HAP-1 (cell line): ENCODE data around the gene NIFK.
A peak's percentile ranks its signal among the peaks of the same experiment; 100 is the strongest.

ENCODE experiments used
- DNase-seq, 2 experiments: peaks; one replicate each; pipeline ENCODE4 v3.0.0-alpha.2; 2016 to 2020; ENCODE audit warnings: low spot score in 2 of 2
- H3K27me3 ChIP-seq: fragments of 250-450 bp; sonication (Bioruptor Pico); 2 replicates; pipeline ENCODE4 v1.5.1; 2020; ENCODE audit warnings: low read depth, mild to moderate bottlenecking, moderate library complexity
- H3K36me3 ChIP-seq: fragments of 250-450 bp; sonication (Bioruptor Pico); replicated peaks from 2 replicates; pipeline ENCODE4 v1.5.1; 2020; ENCODE audit warnings: mild to moderate bottlenecking
- H3K4me1 ChIP-seq: fragments of 250-450 bp; sonication (Bioruptor Pico); 2 replicates; pipeline ENCODE4 v1.5.1; 2020; ENCODE audit warnings: mild to moderate bottlenecking
- H3K4me3 ChIP-seq: fragments of 250-450 bp; sonication (Bioruptor Pico); 2 replicates; pipeline ENCODE4 v1.5.1; 2020; ENCODE audit warnings: mild to moderate bottlenecking, moderate library complexity
- H3K9me3 ChIP-seq: fragments of 250-450 bp; sonication (Bioruptor Pico); 2 replicates; pipeline ENCODE4 v1.5.1; 2020; ENCODE audit warnings: mild to moderate bottlenecking, moderate library complexity
- in situ Hi-C: fragments of 300-500 bp; cut with MboI; formaldehyde crosslinking; loops from 3 replicates; pipeline ENCODE4 v1.14.3; 2020; ENCODE audit warnings: low sequenced_read_pairs, inconsistent platforms, mixed read lengths

The NIFK gene

DNA sequence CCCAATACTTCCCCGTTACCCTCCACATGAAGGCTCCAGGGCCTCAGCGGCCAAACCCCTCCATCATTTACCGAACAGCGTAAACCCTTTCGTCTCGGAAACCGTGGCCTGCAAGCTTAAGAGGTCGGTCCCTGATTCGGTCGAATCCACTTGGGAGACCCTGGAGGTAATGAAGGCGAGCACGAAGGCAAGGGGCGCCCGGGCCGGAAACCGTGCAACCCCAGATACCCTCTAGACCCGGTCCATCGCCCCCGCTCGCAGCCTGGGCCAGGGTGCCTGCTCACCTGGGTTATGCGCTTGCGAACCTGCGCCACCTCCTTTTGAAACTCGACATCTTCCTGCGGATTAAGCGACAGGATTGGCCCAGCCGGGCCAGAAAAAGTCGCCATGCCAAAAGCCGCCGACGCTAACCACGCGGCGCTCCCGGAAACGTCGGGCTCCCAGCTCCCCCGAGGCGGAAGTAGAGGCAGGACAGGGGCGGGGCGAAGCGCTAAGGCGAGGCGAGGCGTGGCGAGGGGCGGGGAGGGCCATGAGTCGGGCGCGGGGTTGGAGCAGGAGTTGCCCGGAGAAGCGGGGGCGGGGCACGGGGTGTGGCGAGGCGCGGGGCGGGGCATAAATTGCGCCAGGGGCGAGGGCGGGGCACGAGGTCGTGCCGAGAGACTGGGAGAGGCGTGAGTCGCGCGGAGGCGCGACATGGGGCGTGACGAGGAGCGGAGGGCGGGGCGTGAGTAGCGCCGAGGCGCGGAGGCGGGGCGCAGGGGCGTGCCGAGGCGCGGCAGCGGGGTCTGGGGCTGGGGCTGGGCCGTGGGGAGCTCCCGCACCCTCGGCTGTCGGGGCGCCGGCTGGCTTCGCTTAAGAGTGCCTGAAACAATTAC is at the start of gene NIFK:
NIFK (minus strand) TSS at position 414 of the 875 bp plus-strand sequence; CDS start at position 389, 25 bp downstream.
- in situ Hi-C loops, result no loop called here
- peaks cover 10% of the 10 kb centered on the region for H3K4me1 ChIP-seq
- H3K27me3 ChIP-seq, result no peaks in the 10 kb centered on the region
- peak within 1 kb of the TSS; percentile 82 for H3K4me3 ChIP-seq
- H3K36me3 ChIP-seq, result peaks cover 38% of the 10 kb centered on the region
- peak; percentile 92 to 100 for DNase-seq
- no peaks in the 10 kb centered on the region for H3K9me3 ChIP-seq

DNA sequence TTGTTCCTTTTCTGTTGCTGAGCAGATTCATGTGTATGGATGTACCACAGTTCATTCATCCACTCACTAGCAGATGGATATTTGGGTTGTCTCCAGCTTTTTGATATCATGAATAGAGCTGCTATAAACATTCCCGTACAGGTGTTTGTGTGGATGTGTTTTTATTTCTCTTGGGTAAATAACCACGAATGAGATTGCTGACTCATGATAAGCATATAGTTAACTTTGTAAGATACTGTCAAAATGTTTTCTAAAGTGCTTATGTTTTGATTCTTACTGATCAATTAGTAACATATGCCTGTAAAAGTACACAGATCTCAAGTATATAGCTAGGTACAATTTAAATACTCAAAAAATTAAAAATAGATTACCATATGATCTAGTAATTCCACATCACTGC is 46.5 kb upstream of the NIFK start:
- Histone ChIP-seq H3K27me3 (peaks cover 19% of the 10 kb centered on the region), H3K36me3 (no peaks in the 10 kb centered on the region), H3K9me3 (no peaks in the 10 kb centered on the region), H3K4me3 (no peak overlapping the region), H3K4me1 (no peaks in the 10 kb centered on the region)
- no peak for DNase-seq
- in situ Hi-C loops, result no loop called here

DNA sequence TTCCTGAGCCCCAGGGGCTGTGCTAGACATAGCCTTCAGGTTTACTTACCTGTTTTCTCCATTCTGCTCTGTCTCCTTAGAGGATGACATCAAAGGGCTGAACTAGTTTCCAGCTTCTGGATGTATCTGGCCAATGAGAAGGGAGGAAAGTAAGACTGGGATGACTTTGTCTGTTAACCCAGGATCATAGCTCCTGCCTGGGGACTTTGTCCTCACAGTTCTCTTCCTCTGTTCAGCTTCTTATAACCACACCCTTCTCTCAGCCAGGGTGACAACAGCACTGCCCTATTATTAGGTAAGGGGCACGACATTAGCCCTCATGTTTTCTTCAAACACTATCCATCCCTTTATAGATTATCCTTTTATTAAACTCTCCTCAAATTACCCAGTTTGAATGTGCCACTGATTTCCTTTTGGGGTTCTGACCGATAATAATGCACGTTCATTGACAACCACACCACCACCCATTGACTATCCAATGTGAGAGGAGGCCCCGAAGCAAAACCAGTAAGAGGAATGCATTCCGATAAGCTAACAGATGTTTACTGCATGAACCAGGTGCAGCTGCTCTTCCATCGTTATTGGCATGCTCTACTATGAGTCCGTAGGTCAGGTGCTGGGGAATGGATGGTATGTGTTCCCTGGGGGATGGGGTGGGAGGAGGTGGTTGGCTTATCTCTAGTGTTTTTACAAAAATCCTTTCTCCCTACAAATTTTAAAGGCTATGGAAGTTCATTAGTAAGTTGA is 42.2 kb upstream of the NIFK start:
- Histone ChIP-seq H3K36me3 (no peaks in the 10 kb centered on the region), H3K9me3 (no peaks in the 10 kb centered on the region), H3K27me3 (peaks cover 11% of the 10 kb centered on the region), H3K4me3 (no peak overlapping the region), H3K4me1 (no peaks in the 10 kb centered on the region; the same call in 1 of the 2 replicates)
- in situ Hi-C loops, result no loop called here
- no peak for DNase-seq

DNA sequence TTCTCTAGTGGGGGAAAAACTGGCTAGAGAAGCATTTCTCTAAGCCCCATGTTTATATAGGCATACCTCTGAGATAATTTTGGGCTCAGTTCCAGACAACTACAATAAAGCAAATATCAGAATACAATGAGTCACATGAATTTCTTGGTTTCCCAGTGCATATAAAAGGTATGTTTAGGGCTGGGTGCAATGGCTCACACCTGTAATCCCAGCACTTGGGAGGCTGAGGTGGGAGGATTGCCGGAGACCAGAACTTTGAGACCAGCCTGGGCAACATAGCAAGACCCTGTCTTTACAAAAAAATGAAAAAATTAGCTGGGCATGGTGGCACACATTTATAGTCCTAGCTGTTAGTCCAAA is 41.0 kb upstream of the NIFK start:
- peaks cover 4% of the 10 kb centered on the region; the same call in 1 of the 2 replicates for H3K27me3 ChIP-seq
- H3K4me1 ChIP-seq, result no peaks in the 10 kb centered on the region; the same call in 1 of the 2 replicates
- in situ Hi-C loops, result no loop called here
- no peak overlapping the region for H3K4me3 ChIP-seq
- DNase-seq, result no peak
- no peaks in the 10 kb centered on the region for H3K36me3 ChIP-seq
- H3K9me3 ChIP-seq, result no peaks in the 10 kb centered on the region

DNA sequence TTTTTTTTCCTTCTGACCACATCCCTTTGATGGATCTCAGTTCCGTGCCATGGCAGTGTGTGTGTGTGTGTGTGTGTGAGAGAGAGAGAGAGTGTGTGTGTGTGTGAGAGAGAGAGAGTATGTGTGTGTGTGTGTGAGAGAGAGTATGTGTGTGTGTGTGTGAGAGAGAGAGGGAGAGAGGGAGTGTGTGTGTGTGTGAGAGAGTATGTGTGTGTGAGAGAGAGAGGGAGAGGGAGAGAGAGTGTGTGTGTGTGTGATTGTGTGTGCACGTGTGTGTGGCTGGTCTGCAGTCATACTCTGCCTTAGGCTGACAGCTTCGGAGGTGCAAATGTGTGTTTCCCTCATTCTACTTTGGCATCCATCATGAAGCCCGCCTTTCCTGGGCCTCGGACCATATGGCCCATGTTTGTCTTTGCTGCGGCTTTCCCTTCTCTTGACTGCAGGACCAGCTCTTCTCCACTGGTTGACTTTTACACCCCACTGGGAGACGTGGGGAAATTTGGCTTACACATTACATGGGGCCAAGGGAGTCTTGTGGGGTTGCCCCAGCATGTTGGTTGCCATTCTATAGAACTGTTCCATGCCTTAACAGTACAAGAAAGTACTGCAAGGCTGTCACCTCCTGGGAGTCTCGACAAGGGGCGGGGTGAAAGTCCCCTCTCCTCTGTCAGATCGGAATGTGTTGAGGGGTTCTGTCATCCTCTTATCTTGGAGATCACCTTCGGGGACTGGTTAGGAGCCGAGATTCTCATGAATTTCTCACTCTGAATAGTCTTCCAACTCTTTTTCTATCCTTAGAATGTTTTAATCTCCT is 40.4 kb upstream of the NIFK start:
- Histone ChIP-seq H3K9me3 (no peaks in the 10 kb centered on the region), H3K27me3 (no peaks in the 10 kb centered on the region), H3K4me3 (no peak overlapping the region), H3K4me1 (no peaks in the 10 kb centered on the region; the same call in 1 of the 2 replicates), H3K36me3 (no peaks in the 10 kb centered on the region)
- DNase-seq, result no peak
- in situ Hi-C loops, result no loop called here

DNA sequence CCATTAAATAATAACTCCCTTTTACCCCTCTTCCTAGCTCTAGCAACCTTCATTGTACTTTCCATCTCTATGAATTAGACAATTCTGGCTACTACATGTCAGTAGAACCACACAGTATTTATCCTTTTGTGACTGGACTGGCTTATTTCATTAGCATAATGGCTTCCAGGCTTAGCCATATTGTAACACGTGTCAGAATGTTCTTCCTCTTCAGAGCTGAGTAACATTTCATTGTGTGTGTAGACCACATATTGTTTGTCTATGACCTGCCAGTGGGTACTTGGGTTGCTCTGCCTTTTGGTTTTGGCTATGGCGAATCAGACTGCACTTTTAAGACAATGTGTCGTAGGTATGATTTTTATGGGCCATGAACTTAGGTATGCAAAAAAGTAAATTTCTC is 39.7 kb upstream of the NIFK start:
- Histone ChIP-seq H3K36me3 (no peaks in the 10 kb centered on the region), H3K27me3 (no peaks in the 10 kb centered on the region), H3K4me1 (no peaks in the 10 kb centered on the region; the same call in 1 of the 2 replicates), H3K4me3 (no peak overlapping the region), H3K9me3 (no peaks in the 10 kb centered on the region)
- in situ Hi-C loops, result no loop called here
- DNase-seq, result peak in 1 of 2 experiments; percentile 48

DNA sequence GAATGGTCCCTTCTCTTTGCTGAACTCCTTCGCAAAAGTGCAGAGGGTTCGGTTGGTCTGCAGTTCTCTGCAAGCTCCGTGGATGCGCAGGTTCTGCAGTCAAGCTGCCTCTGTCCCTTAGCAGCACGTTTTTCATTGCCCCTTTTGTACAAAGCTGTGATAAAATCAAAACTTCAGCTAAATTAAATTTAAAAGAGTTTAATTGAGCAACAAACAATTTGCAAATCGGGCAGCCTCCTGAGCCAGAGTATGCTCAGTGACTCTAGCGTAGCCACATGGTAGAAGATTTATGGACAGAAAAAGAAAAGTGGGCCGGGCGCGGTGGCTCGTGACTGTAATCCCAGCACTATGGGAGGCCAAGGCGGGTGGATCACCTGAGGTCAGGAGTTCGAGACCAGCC is 37.6 kb upstream of the NIFK start:
- in situ Hi-C loops, result no loop called here
- Histone ChIP-seq H3K9me3 (no peaks in the 10 kb centered on the region), H3K27me3 (no peaks in the 10 kb centered on the region), H3K4me1 (no peaks in the 10 kb centered on the region; the same call in 1 of the 2 replicates), H3K4me3 (no peak overlapping the region), H3K36me3 (no peaks in the 10 kb centered on the region)
- no peak for DNase-seq

DNA sequence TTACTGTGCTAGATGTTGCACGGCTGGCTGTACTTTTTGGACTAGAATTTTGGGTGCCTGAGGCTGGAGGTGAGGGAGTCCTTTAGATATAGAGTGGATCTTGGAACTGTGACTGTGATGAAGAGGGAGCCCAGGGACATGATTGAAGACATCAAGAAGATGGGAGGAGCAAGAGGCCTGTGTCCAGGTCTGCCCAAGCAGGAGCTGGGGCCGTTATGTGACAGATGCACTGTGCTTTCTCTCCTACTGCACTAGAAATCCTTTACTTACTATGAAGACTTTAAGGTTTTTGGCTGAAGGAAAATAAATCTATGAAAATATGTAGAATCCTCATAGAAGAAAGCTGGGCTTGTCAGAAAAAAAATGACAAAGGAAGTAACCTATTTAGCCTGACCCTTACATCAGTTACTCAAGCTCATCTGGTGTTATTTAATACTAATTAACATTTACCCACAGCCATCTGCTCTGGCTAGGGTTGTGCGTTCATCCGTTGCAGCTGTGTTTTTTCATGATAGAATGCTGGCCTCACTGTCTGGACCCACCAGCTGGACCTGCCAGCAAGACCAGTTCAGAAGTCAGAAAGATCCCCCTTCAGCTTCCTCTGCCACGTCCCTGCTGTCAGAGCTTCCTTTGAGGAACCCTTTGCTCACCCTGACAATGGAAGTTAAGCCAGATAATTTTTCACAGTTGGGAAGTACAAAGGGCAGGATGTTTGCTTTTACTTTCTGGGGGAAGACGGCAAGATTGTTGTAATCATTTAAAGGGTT is 35.5 kb upstream of the NIFK start:
- no peak for DNase-seq
- in situ Hi-C loops, result no loop called here
- no peaks in the 10 kb centered on the region for H3K9me3 ChIP-seq
- H3K36me3 ChIP-seq, result peaks cover 13% of the 10 kb centered on the region
- no peaks in the 10 kb centered on the region; the same call in 1 of the 2 replicates for H3K4me1 ChIP-seq
- no peak overlapping the region for H3K4me3 ChIP-seq
- no peaks in the 10 kb centered on the region for H3K27me3 ChIP-seq

DNA sequence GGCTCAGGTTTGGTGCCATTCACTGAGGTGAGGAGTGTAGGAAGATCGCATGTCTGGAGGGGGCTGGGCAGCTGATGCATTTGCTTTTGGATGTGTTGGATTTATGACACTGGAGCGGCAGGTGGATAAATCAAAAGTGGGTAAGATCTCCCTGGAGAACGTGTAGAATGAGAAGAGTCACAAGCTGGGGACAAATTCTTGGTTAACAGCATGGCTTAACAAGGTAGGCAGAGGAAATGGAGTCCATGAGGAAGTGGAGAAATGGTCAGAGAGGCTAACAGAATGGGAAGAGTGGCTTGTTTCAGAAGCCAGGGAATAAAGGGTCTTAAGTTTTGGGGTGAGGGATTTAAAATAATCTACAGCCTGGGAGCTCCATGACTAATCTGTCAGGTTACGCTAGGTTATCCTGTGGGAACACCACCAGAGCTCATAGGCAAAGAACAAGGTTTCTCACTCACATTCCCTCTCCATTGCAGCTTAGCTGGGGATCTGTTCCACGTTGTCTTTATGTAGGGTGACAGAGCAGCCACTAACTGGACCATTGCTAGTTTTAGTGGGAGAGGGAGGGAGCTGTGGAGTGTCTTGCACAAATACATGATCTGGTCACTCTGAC is 31.6 kb upstream of the NIFK start:
- Histone ChIP-seq H3K27me3 (no peaks in the 10 kb centered on the region; the same call in 1 of the 2 replicates), H3K36me3 (peaks cover 52% of the 10 kb centered on the region), H3K9me3 (no peaks in the 10 kb centered on the region), H3K4me1 (no peaks in the 10 kb centered on the region), H3K4me3 (no peak overlapping the region)
- no peak for DNase-seq
- in situ Hi-C loops, result no loop called here

DNA sequence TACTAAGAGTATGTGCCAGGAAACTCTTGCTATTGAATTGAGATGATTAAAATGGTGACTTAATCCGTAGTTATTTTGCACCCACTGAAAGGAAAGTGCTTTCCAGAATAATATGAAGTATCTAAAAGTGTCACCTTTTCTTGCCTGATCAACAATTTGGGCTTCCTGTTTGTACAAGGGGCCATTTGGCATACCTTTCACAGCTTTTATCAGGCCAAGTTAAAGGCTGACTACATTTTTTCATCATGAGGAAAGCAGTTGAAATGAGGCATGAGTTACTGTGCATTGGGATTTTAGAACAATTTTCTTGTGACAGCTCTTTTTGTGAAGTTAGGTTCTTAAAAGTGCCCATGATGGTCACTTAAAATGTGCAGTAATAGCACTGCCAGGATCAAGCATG is 29.9 kb upstream of the NIFK start:
- in situ Hi-C loops, result no loop called here
- Histone ChIP-seq H3K4me1 (no peaks in the 10 kb centered on the region), H3K27me3 (no peaks in the 10 kb centered on the region; the same call in 1 of the 2 replicates), H3K36me3 (peaks cover 64% of the 10 kb centered on the region), H3K9me3 (no peaks in the 10 kb centered on the region), H3K4me3 (no peak overlapping the region)
- DNase-seq, result no peak

DNA sequence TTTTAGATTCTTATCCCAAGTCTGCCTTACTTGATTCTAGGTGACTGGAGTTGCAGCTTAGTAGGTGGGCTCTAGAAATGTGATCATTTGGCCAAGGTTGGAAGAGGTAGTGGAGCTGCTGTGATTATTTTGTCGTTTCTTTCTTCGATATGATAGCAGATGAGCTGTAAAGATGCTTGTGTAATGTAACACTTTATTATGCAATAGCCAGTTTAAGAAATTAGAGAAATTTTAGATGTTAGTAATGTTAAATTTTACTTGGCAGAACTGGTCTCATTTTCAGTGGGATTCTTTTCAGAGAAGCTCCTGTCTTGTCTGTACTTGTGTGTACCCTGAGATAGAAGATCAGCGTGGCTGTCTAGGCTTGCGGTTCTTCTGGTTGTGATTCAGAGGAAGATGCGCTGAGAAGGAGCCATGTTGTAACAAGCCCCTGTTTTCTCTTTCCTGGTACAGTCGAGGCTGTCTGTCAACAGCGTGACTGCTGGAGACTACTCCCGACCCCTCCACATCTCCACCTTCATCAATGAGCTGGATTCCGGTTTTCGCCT is 28.1 kb upstream of the NIFK start:
- no peak for DNase-seq
- H3K4me1 ChIP-seq, result no peaks in the 10 kb centered on the region
- no peak overlapping the region for H3K4me3 ChIP-seq
- in situ Hi-C loops, result no loop called here
- no peaks in the 10 kb centered on the region; the same call in 1 of the 2 replicates for H3K27me3 ChIP-seq
- no peaks in the 10 kb centered on the region for H3K9me3 ChIP-seq
- H3K36me3 ChIP-seq, result peaks cover 78% of the 10 kb centered on the region

DNA sequence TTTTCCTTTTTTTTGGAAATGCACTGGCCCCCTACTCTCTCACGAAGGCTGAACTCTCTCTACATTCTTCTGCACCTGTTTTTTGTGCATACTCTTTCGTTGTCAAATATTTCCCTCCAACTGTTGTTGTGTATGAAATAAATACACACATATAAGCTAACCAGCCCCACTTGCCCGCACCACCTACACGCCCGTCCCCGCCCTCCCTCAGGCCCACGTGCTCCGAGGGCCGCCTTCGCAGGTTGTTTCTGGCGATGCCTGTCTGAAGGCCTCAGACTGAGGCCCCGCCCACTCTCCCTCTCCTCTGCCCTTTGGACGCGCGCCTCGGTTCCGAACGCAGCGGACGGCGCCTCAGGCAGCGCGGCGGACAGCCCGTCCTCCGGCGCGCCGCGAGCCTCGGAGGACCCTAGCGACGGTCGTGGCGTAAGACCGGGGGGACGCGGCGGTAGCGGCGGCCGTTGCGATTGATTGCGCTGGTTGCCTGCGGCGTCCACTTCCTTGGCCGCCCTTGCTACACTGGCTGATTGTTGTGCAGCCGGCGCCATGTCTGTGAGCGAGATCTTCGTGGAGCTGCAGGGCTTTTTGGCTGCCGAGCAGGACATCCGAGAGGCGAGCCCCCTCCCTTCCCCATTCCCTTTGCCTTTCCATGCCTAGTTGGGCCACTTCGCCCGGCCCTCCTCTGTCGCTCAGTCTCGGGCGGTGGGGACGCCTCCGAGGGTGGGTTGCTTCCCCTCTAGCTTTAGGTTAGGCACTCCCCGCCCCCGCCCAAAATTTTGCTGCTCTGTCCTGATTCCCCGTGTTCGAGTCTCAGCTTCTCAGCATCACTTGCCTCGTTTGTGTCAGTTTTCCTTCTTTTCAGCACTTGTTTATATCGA is 18.8 kb upstream of the NIFK start, which contains the start of gene TSN:
TSN (plus strand) TSS at position 415 of the 875 bp plus-strand sequence; CDS start at position 544, 129 bp downstream.
- peak within 1 kb of the TSS; percentile 89 for H3K4me3 ChIP-seq
- DNase-seq, result peak; percentile 96 to 99
- no peaks in the 10 kb centered on the region for H3K9me3 ChIP-seq
- H3K4me1 ChIP-seq, result peaks cover 7% of the 10 kb centered on the region
- no peaks in the 10 kb centered on the region for H3K27me3 ChIP-seq
- in situ Hi-C loops, result no loop called here
- H3K36me3 ChIP-seq, result peaks cover 17% of the 10 kb centered on the region
